Measurements from ENCODE around the gene PLAAT2. TPM values are rescaled to one million over a fixed set of nuclear protein-coding genes. Genes with fewer than 3 reads are reported as not detected.
"Not testable (repeated sequence)": the region's sequence is repeated elsewhere in the genome, so short reads cannot be mapped to it uniquely, and the experiment has no call there.

PLAAT2 gene
- total and polyA plus RNA-seq, 10 of the 15 experiments (the other 5 are each of a cell fraction or from before 2014, with no cell fraction given): 4.6 to 25.9 (median 8.6) TPM

DNA sequence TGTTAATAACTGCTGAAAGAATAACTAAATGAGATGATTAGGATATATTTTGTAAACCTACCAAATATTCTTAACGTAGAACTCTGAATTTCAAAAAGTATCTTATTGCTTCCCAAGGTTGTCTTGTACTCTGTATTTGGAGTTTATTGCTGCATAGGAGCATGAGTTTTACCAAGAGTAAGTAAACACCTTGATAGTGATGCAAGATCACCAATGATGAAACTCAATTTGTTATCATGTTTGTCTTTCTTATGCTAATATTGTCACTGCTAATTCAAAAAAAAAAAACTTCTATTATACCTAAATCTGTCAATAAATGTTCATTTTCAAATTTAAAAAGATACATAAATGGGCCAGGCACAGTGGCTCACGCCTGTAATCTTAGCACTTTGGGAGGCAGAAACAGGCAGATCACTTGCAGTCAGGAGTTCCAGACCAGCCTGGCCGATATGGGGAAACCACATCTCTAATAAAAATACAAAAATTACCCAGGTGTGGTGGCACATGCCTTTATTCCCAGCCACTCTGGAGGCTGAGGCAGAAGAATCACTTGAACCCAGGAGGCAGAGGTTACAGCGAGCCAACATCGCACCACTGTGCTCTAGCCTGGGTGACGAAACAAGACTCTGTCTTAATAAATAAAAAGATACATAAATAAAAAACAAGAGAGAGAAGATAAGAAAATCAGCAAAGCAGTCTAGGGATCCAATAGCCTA, 23.4 kb upstream of the PLAAT2 start:
- WGBS (ENCODE audit: insufficient coverage, insufficient replicate concordance, low lambda C conversion rate, missing lambda C conversion rate): 64% methylated on average over 6 of the region's 6 CpGs
- ChIA-PET POLR2A (no interaction called here), RAD21 (ENCODE audit: unreplicated experiment) (no interaction called here), SMC1A (ENCODE audit: uncharacterized antibody, unreplicated experiment) (no interaction called here), CTCF (no interaction called here)
- Histone ChIP-seq H3K4me3 (no peak overlapping the region), H3K4me2 (ENCODE audit: control insufficient read depth, insufficient read depth) (no peak overlapping the region), H3K36me3 (ENCODE audit: control insufficient read depth in 2 of 2, insufficient read depth in 2 of 2, low read length in 1 of 2) (no peaks in the 10 kb centered on the region), H3K27me3 (replicated peaks in 1 of 2; ENCODE audit: control insufficient read depth in 2 of 2, insufficient read depth in 2 of 2, low read length in 1 of 2) (no peaks in the 10 kb centered on the region), H3K4me1 (ENCODE audit: control insufficient read depth, insufficient read depth, low read length) (0 out of 2 replicates have a peak, but pooled peaks cover 3% of the 10 kb centered on the region), H2AFZ (ENCODE audit: control insufficient read depth, low read depth, low read length) (no peak overlapping the region), H3K9me3 (replicated peaks; ENCODE audit: control insufficient read depth, insufficient read depth, low read length) (peaks cover 5% of the 10 kb centered on the region; the same call in 2 of the 3 replicates), H3K9ac (ENCODE audit: control insufficient read depth, insufficient read depth, low read length) (no peak overlapping the region), H3K79me2 (ENCODE audit: control insufficient read depth, insufficient read depth, low read length) (no peaks in the 10 kb centered on the region), H4K20me1 (ENCODE audit: control insufficient read depth, insufficient read depth) (no peaks in the 10 kb centered on the region), H3K27ac (ENCODE audit: control insufficient read depth, insufficient read depth) (no peak overlapping the region)
- no peak for TF ChIP-seq TCF12 (IDR thresholded peaks at IDR 0.05; ENCODE audit: low read depth, low read length)
- ATAC-seq: no peak
- FAIRE-seq: no peak
- intact Hi-C loops (cut with micrococcal nuclease; ENCODE audit: unreplicated experiment): no loop called here
- in situ Hi-C loops (cut with MboI): no loop called here
- no TSS peak for BruUV-seq (replicated peaks)
- DNase-seq (ENCODE audit: low read depth, low spot score): no peak

GRCh38 chr11:63583357-63583677, 20.1 kb upstream of the PLAAT2 start:
- in situ Hi-C loops (cut with MboI) (no loop called here), intact Hi-C loops (cut with micrococcal nuclease; ENCODE audit: unreplicated experiment) (no loop called here)
- Histone ChIP-seq H3K9me3 (replicated peaks; ENCODE audit: control insufficient read depth, insufficient read depth, low read length) (peaks cover 8% of the 10 kb centered on the region), H3K4me3 (no peak overlapping the region), H3K9ac (ENCODE audit: control insufficient read depth, insufficient read depth, low read length) (no peak overlapping the region), H3K79me2 (ENCODE audit: control insufficient read depth, insufficient read depth, low read length) (no peaks in the 10 kb centered on the region), H3K27me3 (replicated peaks in 1 of 2; ENCODE audit: control insufficient read depth in 2 of 2, insufficient read depth in 2 of 2, low read length in 1 of 2) (no peaks in the 10 kb centered on the region), H2AFZ (ENCODE audit: control insufficient read depth, low read depth, low read length) (no peak overlapping the region), H3K36me3 (ENCODE audit: control insufficient read depth in 2 of 2, insufficient read depth in 2 of 2, low read length in 1 of 2) (no peaks in the 10 kb centered on the region), H3K4me2 (ENCODE audit: control insufficient read depth, insufficient read depth) (no peak overlapping the region), H3K27ac (ENCODE audit: control insufficient read depth, insufficient read depth) (no peak overlapping the region), H4K20me1 (ENCODE audit: control insufficient read depth, insufficient read depth) (no peaks in the 10 kb centered on the region), H3K4me1 (ENCODE audit: control insufficient read depth, insufficient read depth, low read length) (0 out of 2 replicates have a peak, but pooled peaks cover 3% of the 10 kb centered on the region)
- ChIA-PET RAD21 (ENCODE audit: unreplicated experiment) (no interaction called here), POLR2A (no interaction called here), CTCF (interaction anchor here (1.1 to 1.2 kb wide), 2 partner anchors 11 to 47 kb away, joined by 3 read pairs; partner anchors contain the start of gene PLAAT4), SMC1A (ENCODE audit: uncharacterized antibody, unreplicated experiment) (interaction anchor here (1.0 to 1.2 kb wide), 3 partner anchors 10 to 32 kb away, joined by 3 to 4 read pairs (median 3); no protein-coding TSS in a partner anchor)
- DNase-seq (ENCODE audit: low read depth, low spot score) (no peak), FAIRE-seq (no peak), ATAC-seq (no peak)
- no TSS peak for BruUV-seq (replicated peaks)
- TF ChIP-seq RELA (IDR thresholded peaks at IDR 0.05; ENCODE audit: borderline replicate concordance, partially characterized antibody): no peak

GRCh38 chr11:63581224-63581623, 18.0 kb upstream of the PLAAT2 start:
- in situ Hi-C loops (cut with MboI); BruUV-seq (replicated peaks); H4K20me1 ChIP-seq (ENCODE audit: control insufficient read depth, insufficient read depth); H3K4me3 ChIP-seq; H3K4me2 ChIP-seq (ENCODE audit: control insufficient read depth, insufficient read depth); H3K36me3 ChIP-seq (ENCODE audit: control insufficient read depth in 2 of 2, insufficient read depth in 2 of 2, low read length in 1 of 2); H3K9ac ChIP-seq (ENCODE audit: control insufficient read depth, insufficient read depth, low read length); CTCF ChIA-PET; DNase-seq (ENCODE audit: low read depth, low spot score); H3K4me1 ChIP-seq (ENCODE audit: control insufficient read depth, insufficient read depth, low read length); H3K9me3 ChIP-seq (replicated peaks; ENCODE audit: control insufficient read depth, insufficient read depth, low read length); H3K27me3 ChIP-seq (replicated peaks in 1 of 2; ENCODE audit: control insufficient read depth in 2 of 2, insufficient read depth in 2 of 2, low read length in 1 of 2); RAD21 ChIA-PET (ENCODE audit: unreplicated experiment); ATAC-seq; H3K27ac ChIP-seq (ENCODE audit: control insufficient read depth, insufficient read depth); H2AFZ ChIP-seq (ENCODE audit: control insufficient read depth, low read depth, low read length); POLR2A ChIA-PET; FAIRE-seq; H3K79me2 ChIP-seq (ENCODE audit: control insufficient read depth, insufficient read depth, low read length); intact Hi-C loops (cut with micrococcal nuclease; ENCODE audit: unreplicated experiment): not testable (repeated sequence)
- SMC1A ChIA-PET (ENCODE audit: uncharacterized antibody, unreplicated experiment): interaction anchor here (1.7 kb wide), 1 partner anchor 52 kb away, joined by 4 read pairs; no protein-coding TSS in a partner anchor
- 78% methylated on average over 7 of the region's 7 CpGs for WGBS (ENCODE audit: insufficient coverage, insufficient replicate concordance, low lambda C conversion rate, missing lambda C conversion rate)

GRCh38 chr11:63578882-63579281, 15.7 kb upstream of the PLAAT2 start:
- WGBS (ENCODE audit: insufficient coverage, insufficient replicate concordance, low lambda C conversion rate, missing lambda C conversion rate): 48% methylated on average over 2 of the region's 3 CpGs
- H3K4me2 ChIP-seq (ENCODE audit: control insufficient read depth, insufficient read depth); H3K9me3 ChIP-seq (replicated peaks; ENCODE audit: control insufficient read depth, insufficient read depth, low read length); H3K36me3 ChIP-seq (ENCODE audit: control insufficient read depth in 2 of 2, insufficient read depth in 2 of 2, low read length in 1 of 2); FAIRE-seq; H3K27ac ChIP-seq (ENCODE audit: control insufficient read depth, insufficient read depth); intact Hi-C loops (cut with micrococcal nuclease; ENCODE audit: unreplicated experiment); ATAC-seq; DNase-seq (ENCODE audit: low read depth, low spot score); CTCF ChIA-PET; H3K4me1 ChIP-seq (ENCODE audit: control insufficient read depth, insufficient read depth, low read length); H4K20me1 ChIP-seq (ENCODE audit: control insufficient read depth, insufficient read depth); in situ Hi-C loops (cut with MboI); H2AFZ ChIP-seq (ENCODE audit: control insufficient read depth, low read depth, low read length); POLR2A ChIA-PET; H3K9ac ChIP-seq (ENCODE audit: control insufficient read depth, insufficient read depth, low read length); H3K27me3 ChIP-seq (replicated peaks in 1 of 2; ENCODE audit: control insufficient read depth in 2 of 2, insufficient read depth in 2 of 2, low read length in 1 of 2); H3K4me3 ChIP-seq; H3K79me2 ChIP-seq (ENCODE audit: control insufficient read depth, insufficient read depth, low read length); BruUV-seq (replicated peaks); SMC1A ChIA-PET (ENCODE audit: uncharacterized antibody, unreplicated experiment); RAD21 ChIA-PET (ENCODE audit: unreplicated experiment): not testable (repeated sequence)

Data from GM12878 (cell line).